SK-N-SH (cell line): ENCODE data around the gene ARL11. TPM values are rescaled to one million over a fixed set of nuclear protein-coding genes. Genes with fewer than 3 reads are reported as not detected.

Source experiments
- CTCF ChIA-PET: fragments of 300-600, 350-600 bp; formaldehyde crosslinking; extraction: SDS; loops from one replicate; lab custom pipeline; 2021; lab: Yijun Ruan, JAX
- POLR2A ChIA-PET: fragments of 350-600 bp; sonication (Branson Sonifier 250); formaldehyde crosslinking; extraction: SDS; loops from one replicate; lab custom pipeline; 2020; ENCODE audit warnings: antibody characterized with exemption, inconsistent platforms; lab: Yijun Ruan, JAX
- DNase-seq: peaks from one replicate; pipeline ENCODE4 v3.0.0; 2012
- H2AFZ ChIP-seq: fragments of 200-600 bp; sonication (generic); 2 replicates; pipeline ENCODE4 v1.8.1; 2016; ENCODE audit warnings: antibody characterized with exemption, mild to moderate bottlenecking, low read depth
- H3F3A ChIP-seq: fragments of 200-600 bp; sonication (generic); replicated peaks from 2 replicates; pipeline ENCODE3; 2016; ENCODE audit warnings: antibody characterized with exemption, mild to moderate bottlenecking; ENCODE audit not compliant: insufficient read depth
- H3K27ac ChIP-seq, 2 experiments: fragments of 200-500 bp in 1 of 2; fragments of 200-600 bp in 1 of 2; sonication (Bioruptor generic) in 1 of 2; sonication (generic), shearing (Covaris generic) in 1 of 2; 2 replicates each; pipeline versions ENCODE4 v1.5.1 to v1.6.1; 2014 to 2016; ENCODE audit warnings: low read depth in 2 of 2, inconsistent platforms in 1 of 2, low read length in 1 of 2, mild to moderate bottlenecking in 1 of 2, mixed read lengths in 1 of 2
- H3K27me3 ChIP-seq: fragments of 200-600 bp; sonication (generic), shearing (Covaris generic); 2 replicates; pipeline ENCODE4 v1.6.1; 2016; ENCODE audit warnings: mixed run types; ENCODE audit not compliant: insufficient read depth
- H3K36me3 ChIP-seq, 2 experiments: fragments of 200-500 bp in 1 of 2; fragments of 200-600 bp in 1 of 2; sonication (Bioruptor generic) in 1 of 2; sonication (generic) in 1 of 2; replicated peaks in 1 of 2; 2 replicates each; pipeline versions ENCODE3 to v1.5.1; 2014 to 2016; ENCODE audit warnings: low read length in 1 of 2, mild to moderate bottlenecking in 1 of 2; ENCODE audit not compliant: insufficient read depth in 2 of 2, control insufficient read depth in 1 of 2
- H3K4me1 ChIP-seq, 2 experiments: fragments of 200-500 bp in 1 of 2; fragments of 200-600 bp in 1 of 2; sonication (Bioruptor generic) in 1 of 2; sonication (generic), shearing (Covaris generic) in 1 of 2; 2 replicates each; pipeline versions ENCODE4 v1.5.1 to v1.6.1; 2014 to 2016; ENCODE audit warnings: low read depth in 1 of 2, low read length in 1 of 2, mixed run types in 1 of 2; ENCODE audit not compliant: insufficient read depth in 2 of 2, control insufficient read depth in 1 of 2
- H3K4me2 ChIP-seq: fragments of 200-600 bp; sonication (generic), shearing (Covaris generic); 2 replicates; pipeline ENCODE4 v1.6.1; 2017; ENCODE audit warnings: mixed run types
- H3K4me3 ChIP-seq, 2 experiments: fragments of 200-500 bp in 1 of 2; fragments of 200-600 bp in 1 of 2; sonication (Bioruptor generic) in 1 of 2; sonication (generic), shearing (Covaris generic) in 1 of 2; 2 replicates each; pipeline versions ENCODE4 v1.5.1 to v1.8.1; 2014 to 2016; ENCODE audit warnings: low read depth in 2 of 2, inconsistent platforms in 1 of 2, low read length in 1 of 2, mild to moderate bottlenecking in 1 of 2, mixed read lengths in 1 of 2, moderate library complexity in 1 of 2
- H3K79me2 ChIP-seq: fragments of 200-600 bp; sonication (generic); 2 replicates; pipeline ENCODE4 v1.8.1; 2017; ENCODE audit warnings: mild to moderate bottlenecking; ENCODE audit not compliant: insufficient read depth
- H3K9ac ChIP-seq: fragments of 200-600 bp; sonication (generic); 2 replicates; pipeline ENCODE4 v1.6.1; 2017; ENCODE audit warnings: mixed run types
- H3K9me2 ChIP-seq: fragments of 200-600 bp; sonication (generic); 2 replicates; pipeline ENCODE4 v1.6.1; 2017; ENCODE audit warnings: mixed run types
- H3K9me3 ChIP-seq: fragments of 200-600 bp; sonication (generic); 2 replicates; pipeline ENCODE4 v1.6.1; 2017; ENCODE audit warnings: mixed run types, mild to moderate bottlenecking, moderate library complexity
- H4K20me1 ChIP-seq: fragments of 200-600 bp; sonication (generic); 2 replicates; pipeline ENCODE4 v1.6.1; 2017; ENCODE audit warnings: mild to moderate bottlenecking, mixed run types; ENCODE audit not compliant: insufficient read depth
- FOSL2 ChIP-seq: IDR thresholded peaks from 2 replicates; pipeline ENCODE4 v1.4.0; 2012; ENCODE audit warnings: low read depth, mild to moderate bottlenecking, moderate library complexity, borderline replicate concordance
- JUND ChIP-seq: IDR thresholded peaks from 2 replicates; pipeline ENCODE4 v1.4.0; 2012
- MEF2A ChIP-seq: IDR thresholded peaks from 2 replicates; pipeline ENCODE4 v1.4.0; 2012; ENCODE audit warnings: low read depth, borderline replicate concordance
- NFIC ChIP-seq: IDR thresholded peaks from 2 replicates; pipeline ENCODE4 v1.4.0; 2012; ENCODE audit warnings: borderline replicate concordance
- RCOR1 ChIP-seq: fragments of 150-350 bp; IDR thresholded peaks from 2 replicates; pipeline ENCODE4 v1.6.1; 2017; ENCODE audit warnings: antibody characterized with exemption, low read length
- RFX5 ChIP-seq: IDR thresholded peaks from 2 replicates; pipeline ENCODE4 v1.6.1; 2012; ENCODE audit warnings: mild to moderate bottlenecking, improper control_type of control experiment, low read length
- TAF1 ChIP-seq: IDR thresholded peaks from 2 replicates; pipeline ENCODE4 v1.6.1; 2012; ENCODE audit warnings: low read depth, mild to moderate bottlenecking, low read length, moderate library complexity, borderline replicate concordance
- TCF12 ChIP-seq: IDR thresholded peaks from 2 replicates; pipeline ENCODE4 v1.4.0; 2012
- USF2 ChIP-seq: fragments of 150-350 bp; IDR thresholded peaks from 2 replicates; pipeline ENCODE4 v1.6.1; 2017; ENCODE audit warnings: antibody characterized with exemption, low read length, low read depth, borderline replicate concordance
- WGBS: methylation state at CpG from one replicate; pipeline ENCODE4 v1.1.6; 2017; ENCODE audit warnings: low lambda C conversion rate; 5-methylcytosine and 5-hydroxymethylcytosine counted together
- polyA plus RNA-seq, 3 experiments: library from polyadenylated mRNA; depleted of rRNA; stranded (reverse); fragments of >200 nt; gene quantifications; 2 replicates each; pipeline ENCODE4 v1.2.3, GENCODE V29; 2012
- TF ChIP-seq, protein P1 (sequence below): fragments of 200-600 bp; sonication (generic); IDR thresholded peaks from 2 replicates; pipeline ENCODE4 v1.6.1; 2017; ENCODE audit warnings: antibody characterized with exemption, mild to moderate bottlenecking, moderate library complexity
- TF ChIP-seq, protein P2 (sequence below): IDR thresholded peaks from 2 replicates; pipeline ENCODE4; 2012
- TF ChIP-seq, protein P3 (sequence below): IDR thresholded peaks from 2 replicates; pipeline ENCODE4 v1.4.0; 2012; ENCODE audit warnings: low read depth, borderline replicate concordance

ARL11 gene
- polyA plus RNA-seq, 1 of the 3 experiments (the other 2 are of a cell fraction), result not detected

- H3K79me2 ChIP-seq, result no peaks in the 10 kb centered on the region
- POLR2A ChIA-PET, result no interaction called here
- H4K20me1 ChIP-seq, result no peaks in the 10 kb centered on the region
- CTCF ChIA-PET, result interaction anchor here (1.1 to 2.8 kb wide), 4 partner anchors 113 to 306 kb away, joined by 3 to 13 read pairs (median 4); partner anchors contain the start of genes CAB39L and SETDB2
- no peak overlapping the region for H3K4me2 ChIP-seq
- whole genome bisulfite sequencing, result 75% methylated on average over 5 of the region's 5 CpGs
- no peaks in the 10 kb centered on the region for H3K9me2 ChIP-seq
- no peak overlapping the region for H3K27ac ChIP-seq
- DNase-seq, result no peak
- no peak overlapping the region for H2AFZ ChIP-seq
- no peaks in the 10 kb centered on the region for H3K4me1 ChIP-seq
- no peaks in the 10 kb centered on the region for H3K27me3 ChIP-seq
- no peak overlapping the region for H3K9ac ChIP-seq
- no peaks in the 10 kb centered on the region for H3K9me3 ChIP-seq
- H3K4me3 ChIP-seq, result no peak overlapping the region
- no peak for TF ChIP-seq USF2
- no peak for TF ChIP-seq JUND
- TF ChIP-seq TCF12, result no peak
- TF ChIP-seq NFIC, result no peak
- TF ChIP-seq, protein P1, sequence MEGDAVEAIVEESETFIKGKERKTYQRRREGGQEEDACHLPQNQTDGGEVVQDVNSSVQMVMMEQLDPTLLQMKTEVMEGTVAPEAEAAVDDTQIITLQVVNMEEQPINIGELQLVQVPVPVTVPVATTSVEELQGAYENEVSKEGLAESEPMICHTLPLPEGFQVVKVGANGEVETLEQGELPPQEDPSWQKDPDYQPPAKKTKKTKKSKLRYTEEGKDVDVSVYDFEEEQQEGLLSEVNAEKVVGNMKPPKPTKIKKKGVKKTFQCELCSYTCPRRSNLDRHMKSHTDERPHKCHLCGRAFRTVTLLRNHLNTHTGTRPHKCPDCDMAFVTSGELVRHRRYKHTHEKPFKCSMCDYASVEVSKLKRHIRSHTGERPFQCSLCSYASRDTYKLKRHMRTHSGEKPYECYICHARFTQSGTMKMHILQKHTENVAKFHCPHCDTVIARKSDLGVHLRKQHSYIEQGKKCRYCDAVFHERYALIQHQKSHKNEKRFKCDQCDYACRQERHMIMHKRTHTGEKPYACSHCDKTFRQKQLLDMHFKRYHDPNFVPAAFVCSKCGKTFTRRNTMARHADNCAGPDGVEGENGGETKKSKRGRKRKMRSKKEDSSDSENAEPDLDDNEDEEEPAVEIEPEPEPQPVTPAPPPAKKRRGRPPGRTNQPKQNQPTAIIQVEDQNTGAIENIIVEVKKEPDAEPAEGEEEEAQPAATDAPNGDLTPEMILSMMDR, result no peak
- TF ChIP-seq MEF2A, result no peak
- TF ChIP-seq, protein P2, sequence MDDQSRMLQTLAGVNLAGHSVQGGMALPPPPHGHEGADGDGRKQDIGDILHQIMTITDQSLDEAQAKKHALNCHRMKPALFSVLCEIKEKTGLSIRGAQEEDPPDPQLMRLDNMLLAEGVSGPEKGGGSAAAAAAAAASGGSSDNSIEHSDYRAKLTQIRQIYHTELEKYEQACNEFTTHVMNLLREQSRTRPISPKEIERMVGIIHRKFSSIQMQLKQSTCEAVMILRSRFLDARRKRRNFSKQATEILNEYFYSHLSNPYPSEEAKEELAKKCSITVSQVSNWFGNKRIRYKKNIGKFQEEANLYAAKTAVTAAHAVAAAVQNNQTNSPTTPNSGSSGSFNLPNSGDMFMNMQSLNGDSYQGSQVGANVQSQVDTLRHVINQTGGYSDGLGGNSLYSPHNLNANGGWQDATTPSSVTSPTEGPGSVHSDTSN, result no peak
- TF ChIP-seq RFX5, result no peak
- TF ChIP-seq FOSL2, result no peak
- no peak for TF ChIP-seq TAF1
- TF ChIP-seq, protein P3, sequence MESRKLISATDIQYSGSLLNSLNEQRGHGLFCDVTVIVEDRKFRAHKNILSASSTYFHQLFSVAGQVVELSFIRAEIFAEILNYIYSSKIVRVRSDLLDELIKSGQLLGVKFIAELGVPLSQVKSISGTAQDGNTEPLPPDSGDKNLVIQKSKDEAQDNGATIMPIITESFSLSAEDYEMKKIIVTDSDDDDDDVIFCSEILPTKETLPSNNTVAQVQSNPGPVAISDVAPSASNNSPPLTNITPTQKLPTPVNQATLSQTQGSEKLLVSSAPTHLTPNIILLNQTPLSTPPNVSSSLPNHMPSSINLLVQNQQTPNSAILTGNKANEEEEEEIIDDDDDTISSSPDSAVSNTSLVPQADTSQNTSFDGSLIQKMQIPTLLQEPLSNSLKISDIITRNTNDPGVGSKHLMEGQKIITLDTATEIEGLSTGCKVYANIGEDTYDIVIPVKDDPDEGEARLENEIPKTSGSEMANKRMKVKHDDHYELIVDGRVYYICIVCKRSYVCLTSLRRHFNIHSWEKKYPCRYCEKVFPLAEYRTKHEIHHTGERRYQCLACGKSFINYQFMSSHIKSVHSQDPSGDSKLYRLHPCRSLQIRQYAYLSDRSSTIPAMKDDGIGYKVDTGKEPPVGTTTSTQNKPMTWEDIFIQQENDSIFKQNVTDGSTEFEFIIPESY, result no peak
- TF ChIP-seq RCOR1, result no peak
- no peaks in the 10 kb centered on the region for H3K36me3 ChIP-seq
- H3F3A ChIP-seq, result no peaks in the 10 kb centered on the region
Observed at GRCh38 chr13:49604570-49604969, 23.7 kb upstream of the ARL11 start.
